Mesenchymal stem cell (in vitro differentiated cells and primary cell): ENCODE results near the gene KIAA1614.

Experiments used
- DNase-seq: peaks from one replicate; pipeline ENCODE4 v3.0.0-alpha.2; 2013
- H2AFZ ChIP-seq: one replicate; pipeline ENCODE4 v1.6.1; 2013; ENCODE audit warnings: low read depth, mild to moderate bottlenecking, control low read depth, inconsistent platforms, low read length, moderate library complexity
- H2AK5ac ChIP-seq: 2 replicates; pipeline ENCODE4 v1.6.1; 2013; ENCODE audit warnings: low read length, moderate library complexity, mild to moderate bottlenecking, inconsistent platforms; ENCODE audit not compliant: severe bottlenecking
- H2BK120ac ChIP-seq: one replicate; pipeline ENCODE4 v1.6.1; 2013; ENCODE audit warnings: low read depth, mild to moderate bottlenecking, inconsistent platforms, low read length, moderate library complexity
- H2BK12ac ChIP-seq, 2 experiments: one replicate each; pipeline ENCODE4 v1.6.1; 2013; ENCODE audit warnings: inconsistent platforms in 2 of 2, low read length in 2 of 2, mild to moderate bottlenecking in 2 of 2, moderate library complexity in 2 of 2, control low read depth in 1 of 2
- H2BK15ac ChIP-seq: one replicate; pipeline ENCODE4 v1.6.1; 2013; ENCODE audit warnings: mild to moderate bottlenecking, low read depth, inconsistent platforms; ENCODE audit not compliant: poor library complexity, severe bottlenecking
- H2BK5ac ChIP-seq: 2 replicates; pipeline ENCODE4 v1.6.1; 2013; ENCODE audit warnings: low read depth, mild to moderate bottlenecking, low read length, control low read depth, inconsistent platforms; ENCODE audit not compliant: poor library complexity, severe bottlenecking
- H3K14ac ChIP-seq, 2 experiments: one replicate each; pipeline ENCODE4 v1.6.1; 2013; ENCODE audit warnings: inconsistent platforms in 2 of 2, low read length in 2 of 2, control low read depth in 1 of 2, mild to moderate bottlenecking in 1 of 2, moderate library complexity in 1 of 2
- H3K18ac ChIP-seq, 2 experiments: one replicate each; pipeline ENCODE4 v1.6.1; 2013; ENCODE audit warnings: inconsistent platforms in 2 of 2, low read length in 2 of 2, control low read depth in 1 of 2, low read depth in 1 of 2, mild to moderate bottlenecking in 1 of 2
- H3K23ac ChIP-seq, 2 experiments: one replicate each; pipeline ENCODE4 v1.6.1; 2013; ENCODE audit warnings: inconsistent platforms in 2 of 2, low read length in 2 of 2, mild to moderate bottlenecking in 2 of 2, moderate library complexity in 2 of 2, control low read depth in 1 of 2
- H3K27ac ChIP-seq: 2 replicates; pipeline ENCODE4 v1.5.1; 2013; ENCODE audit warnings: mild to moderate bottlenecking, moderate library complexity, low read length, control low read depth, inconsistent platforms; ENCODE audit not compliant: poor library complexity, severe bottlenecking
- H3K27me3 ChIP-seq, 2 experiments: 2 replicates each; pipeline versions ENCODE4 v1.6.1 to v1.7.0; 2013; ENCODE audit warnings: low read length in 2 of 2, mild to moderate bottlenecking in 2 of 2, moderate library complexity in 2 of 2, control low read depth in 1 of 2, inconsistent platforms in 1 of 2; ENCODE audit not compliant: control insufficient read depth in 1 of 2, insufficient read depth in 1 of 2
- H3K36me3 ChIP-seq, 2 experiments: 2 replicates each; pipeline versions ENCODE4 v1.6.1 to v1.7.0; 2013; ENCODE audit warnings: low read length in 2 of 2, control low read depth in 1 of 2, inconsistent platforms in 1 of 2, low read depth in 1 of 2, mild to moderate bottlenecking in 1 of 2; ENCODE audit not compliant: insufficient read depth in 2 of 2, control insufficient read depth in 1 of 2
- H3K4ac ChIP-seq, 2 experiments: one replicate each; pipeline ENCODE4 v1.6.1; 2013; ENCODE audit warnings: inconsistent platforms in 2 of 2, low read length in 2 of 2, mild to moderate bottlenecking in 2 of 2, moderate library complexity in 2 of 2, control low read depth in 1 of 2, low read depth in 1 of 2
- H3K4me1 ChIP-seq: 2 replicates; pipeline ENCODE4 v1.6.1; 2013; ENCODE audit warnings: low read depth, low read length, control low read depth; ENCODE audit not compliant: control insufficient read depth, insufficient read depth
- H3K4me2 ChIP-seq: 2 replicates; pipeline ENCODE4 v1.6.1; 2013; ENCODE audit warnings: low read length, mild to moderate bottlenecking, inconsistent platforms; ENCODE audit not compliant: poor library complexity, severe bottlenecking
- H3K4me3 ChIP-seq, 2 experiments: 2 replicates each; pipeline versions ENCODE4 v1.5.1 to v1.7.0; 2013; ENCODE audit warnings: low read length in 2 of 2, mild to moderate bottlenecking in 2 of 2, control low read depth in 1 of 2, low read depth in 1 of 2; ENCODE audit not compliant: insufficient read depth in 1 of 2
- H3K79me1 ChIP-seq: replicated peaks from 2 replicates; pipeline ENCODE4 v1.6.1; 2013; ENCODE audit warnings: mild to moderate bottlenecking, control low read depth, low read length, inconsistent platforms; ENCODE audit not compliant: poor library complexity, severe bottlenecking
- H3K9ac ChIP-seq: 2 replicates; pipeline ENCODE4 v1.7.0; 2013; ENCODE audit warnings: mild to moderate bottlenecking, low read length, moderate library complexity
- H3K9me3 ChIP-seq: 2 replicates; pipeline ENCODE4 v1.7.0; 2013; ENCODE audit warnings: mild to moderate bottlenecking, low read length; ENCODE audit not compliant: control insufficient read depth
- H4K8ac ChIP-seq: one replicate; pipeline ENCODE4 v1.6.1; 2013; ENCODE audit warnings: inconsistent platforms, mild to moderate bottlenecking, low read length, moderate library complexity
- H4K91ac ChIP-seq: one replicate; pipeline ENCODE4 v1.6.1; 2013; ENCODE audit warnings: mild to moderate bottlenecking, low read length, inconsistent platforms
- WGBS: methylation state at CpG from one replicate; pipeline ENCODE4 v1.1.7; 2013; ENCODE audit warnings: mixed read lengths; 5-methylcytosine and 5-hydroxymethylcytosine counted together

KIAA1614 gene

DNA sequence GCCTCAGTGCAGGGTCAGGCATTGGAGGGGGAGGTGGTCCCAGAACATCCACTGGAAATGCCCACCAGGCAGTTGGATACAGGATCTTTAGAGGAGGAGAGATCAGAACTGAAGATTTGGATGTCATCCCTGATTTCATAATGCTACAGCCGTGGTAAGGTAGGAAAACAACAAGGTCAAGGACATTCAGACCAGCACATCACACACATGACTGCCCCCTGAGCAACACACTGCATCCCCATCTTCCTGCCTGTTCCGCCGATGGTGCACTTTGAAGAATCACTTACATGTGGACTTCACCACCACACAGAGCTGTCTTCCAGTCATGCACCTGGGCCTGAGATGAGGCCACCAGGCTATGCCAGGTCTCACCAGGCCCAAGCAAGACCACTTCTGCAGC is 16.7 kb downstream of the KIAA1614 start:
- H2AK5ac ChIP-seq = no peak overlapping the region
- no peaks in the 10 kb centered on the region for H3K79me1 ChIP-seq
- H3K9me3 ChIP-seq = no peaks in the 10 kb centered on the region
- H4K91ac ChIP-seq = no peak overlapping the region
- H3K4me2 ChIP-seq = no peak overlapping the region
- no peak overlapping the region for H2BK120ac ChIP-seq
- peaks cover 2 to 25% of the 10 kb centered on the region in 2 experiments for H3K36me3 ChIP-seq
- H3K4me3 ChIP-seq = no peak overlapping the region
- no peak overlapping the region for H2AFZ ChIP-seq
- H3K18ac ChIP-seq = no peak overlapping the region
- H2BK12ac ChIP-seq = no peak overlapping the region
- H3K27ac ChIP-seq = no peak overlapping the region
- no peak overlapping the region for H2BK15ac ChIP-seq
- H3K9ac ChIP-seq = no peak overlapping the region
- no peak overlapping the region for H2BK5ac ChIP-seq
- H3K4ac ChIP-seq = no peak overlapping the region
- H3K14ac ChIP-seq = no peak overlapping the region
- no peak overlapping the region for H3K23ac ChIP-seq
- H3K4me1 ChIP-seq = peaks cover 34% of the 10 kb centered on the region
- peaks cover 0 to 1% of the 10 kb centered on the region in 2 experiments for H3K27me3 ChIP-seq
- no peak for DNase-seq
- 96% methylated on average over 3 of the region's 3 CpGs for WGBS
- no peak overlapping the region for H4K8ac ChIP-seq

DNA sequence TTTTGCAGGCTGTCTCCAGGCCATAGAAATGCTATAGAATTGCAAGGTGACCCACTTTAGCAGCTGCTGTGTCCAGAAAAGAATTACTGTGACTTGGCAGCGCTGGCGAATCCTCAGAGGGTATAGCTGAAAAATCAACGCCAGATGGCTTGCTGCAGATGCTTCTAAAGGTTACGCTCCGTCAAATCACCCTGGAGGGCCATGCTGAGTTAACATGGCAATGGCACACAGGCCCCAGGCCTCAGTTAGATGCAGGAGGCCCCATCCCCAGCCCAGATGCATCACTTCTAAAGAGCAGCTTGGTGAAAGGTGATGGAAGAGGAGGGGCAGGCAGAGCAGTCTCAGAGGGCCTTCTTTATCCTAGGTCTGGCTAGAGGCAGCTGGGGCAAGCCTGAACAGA is 18.0 kb downstream of the KIAA1614 start:
- Histone ChIP-seq H3K18ac (no peak overlapping the region), H3K9ac (no peak overlapping the region), H3K4ac (no peak overlapping the region), H3K9me3 (no peaks in the 10 kb centered on the region), H4K91ac (no peak overlapping the region), H3K4me3 (no peak overlapping the region), H2BK120ac (no peak overlapping the region), H3K27ac (no peak overlapping the region), H3K4me2 (no peak overlapping the region), H3K14ac (no peak overlapping the region), H2AFZ (no peak overlapping the region), H2BK12ac (no peak overlapping the region), H4K8ac (no peak overlapping the region), H2BK5ac (no peak overlapping the region), H2BK15ac (no peak overlapping the region), H2AK5ac (no peak overlapping the region), H3K23ac (no peak overlapping the region), H3K79me1 (no peaks in the 10 kb centered on the region), H3K36me3 (peaks cover 12 to 28% of the 10 kb centered on the region in 2 experiments), H3K27me3 (no peaks in the 10 kb centered on the region), H3K4me1 (peaks cover 33% of the 10 kb centered on the region)
- WGBS = 94% methylated on average over 5 of the region's 5 CpGs
- no peak for DNase-seq

DNA sequence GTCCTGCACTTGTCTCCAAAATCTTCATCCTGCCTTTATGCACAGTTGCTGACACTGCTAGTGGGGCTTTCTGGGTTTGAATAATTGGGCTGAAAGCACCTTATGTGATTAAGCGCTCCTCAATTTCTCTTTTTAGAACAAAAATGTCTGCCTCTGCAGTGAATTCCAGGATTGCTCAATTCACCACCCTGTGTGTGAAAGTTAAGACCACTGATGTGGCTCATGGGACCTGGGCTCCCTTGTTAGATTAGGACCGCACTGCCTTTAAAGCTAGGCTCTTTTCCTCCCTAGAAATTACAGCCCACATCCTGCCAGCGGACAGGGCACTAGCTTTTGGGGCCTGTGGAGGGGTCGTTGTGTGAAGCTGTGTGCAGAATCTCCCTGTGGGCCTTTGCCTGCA is 18.8 kb downstream of the KIAA1614 start:
- Histone ChIP-seq H3K4me1 (peaks cover 27% of the 10 kb centered on the region), H2AFZ (no peak overlapping the region), H3K4me3 (no peak overlapping the region), H3K4me2 (no peak overlapping the region), H3K18ac (no peak overlapping the region), H3K14ac (no peak overlapping the region), H4K91ac (no peak overlapping the region), H3K27me3 (no peaks in the 10 kb centered on the region), H3K9me3 (no peaks in the 10 kb centered on the region), H2BK12ac (no peak overlapping the region), H2AK5ac (no peak overlapping the region), H3K4ac (no peak overlapping the region), H4K8ac (no peak overlapping the region), H3K23ac (no peak overlapping the region), H2BK120ac (no peak overlapping the region), H2BK5ac (no peak overlapping the region), H3K79me1 (no peaks in the 10 kb centered on the region), H3K27ac (no peak overlapping the region), H2BK15ac (no peak overlapping the region), H3K36me3 (peaks cover 20 to 35% of the 10 kb centered on the region in 2 experiments), H3K9ac (no peak overlapping the region)
- WGBS = 90% methylated on average over 3 of the region's 4 CpGs
- DNase-seq = no peak

DNA sequence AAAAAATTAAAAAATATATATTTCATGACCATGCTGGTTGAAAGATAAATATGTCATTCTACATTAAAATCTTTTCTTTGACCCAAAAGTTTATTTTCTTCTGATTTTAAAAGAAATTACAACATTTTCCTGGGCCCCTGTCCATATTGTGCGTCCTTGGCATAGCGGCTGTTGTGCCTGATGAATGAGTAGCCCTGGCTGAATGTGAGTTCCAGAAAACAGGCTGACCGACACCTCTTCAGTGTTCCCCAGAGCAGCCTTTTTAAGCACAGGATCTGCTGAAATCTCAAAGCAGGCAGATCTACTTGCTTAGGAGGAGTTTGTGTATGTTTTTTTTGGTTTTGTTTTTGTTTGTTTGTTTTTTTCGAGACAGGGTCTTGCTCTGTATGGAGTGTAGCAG is 19.7 kb downstream of the KIAA1614 start:
- Histone ChIP-seq H3K27me3 (no peaks in the 10 kb centered on the region), H3K79me1 (no peaks in the 10 kb centered on the region), H2BK120ac (no peak overlapping the region), H4K8ac (no peak overlapping the region), H3K23ac (no peak overlapping the region), H2AFZ (no peak overlapping the region), H3K14ac (no peak overlapping the region), H2BK15ac (no peak overlapping the region), H3K9me3 (no peaks in the 10 kb centered on the region), H3K4me1 (peaks cover 19% of the 10 kb centered on the region), H3K4me3 (no peak overlapping the region), H3K4ac (no peak overlapping the region), H2BK5ac (no peak overlapping the region), H2AK5ac (no peak overlapping the region), H2BK12ac (no peak overlapping the region), H4K91ac (no peak overlapping the region), H3K36me3 (peaks cover 27 to 42% of the 10 kb centered on the region in 2 experiments), H3K9ac (no peak overlapping the region), H3K18ac (no peak overlapping the region), H3K4me2 (no peak overlapping the region), H3K27ac (no peak overlapping the region)
- DNase-seq = no peak
- 92% methylated on average over 4 of the region's 4 CpGs for WGBS
